ENCODE data around the gene MAP2.
A peak's percentile ranks its signal among the peaks of the same experiment; 100 is the strongest.

Gene MAP2

GRCh38 chr2:209536363-209536762, 112.5 kb downstream of the MAP2 start:
- TF ChIP-seq CTCF (IDR thresholded peaks at IDR 0.05; ENCODE audit: control insufficient read depth, extremely low read depth, insufficient read depth) = no peak
- DNase-seq (ENCODE audit: low read depth) = no peak
- no peak overlapping the region for H3K4me3 ChIP-seq (ENCODE audit: low read depth, low read length)

DNA sequence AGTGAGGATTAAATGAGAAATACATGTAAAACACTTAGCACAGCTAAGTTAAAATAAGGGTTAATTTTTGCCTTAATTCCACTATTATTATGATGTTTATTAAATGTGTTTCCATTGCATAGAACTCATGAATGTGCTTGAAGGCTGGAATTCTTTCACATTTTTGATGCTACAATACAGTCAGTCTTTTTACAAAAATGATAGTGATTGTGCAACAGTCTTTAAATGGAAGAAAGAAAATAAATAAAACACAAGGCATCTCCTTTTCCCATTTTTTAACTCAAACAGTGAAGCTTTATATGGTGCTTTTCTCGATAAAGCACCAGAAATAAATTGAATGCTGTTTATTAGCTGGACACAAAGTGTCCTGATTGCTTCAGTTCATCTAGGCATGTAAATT, 123.9 kb downstream of the MAP2 start:
- no peak overlapping the region for H3K4me3 ChIP-seq (ENCODE audit: low read depth, low read length)
- DNase-seq (ENCODE audit: low read depth) = no peak
- no peak for TF ChIP-seq CTCF (IDR thresholded peaks at IDR 0.05; ENCODE audit: control insufficient read depth, extremely low read depth, insufficient read depth)

DNA sequence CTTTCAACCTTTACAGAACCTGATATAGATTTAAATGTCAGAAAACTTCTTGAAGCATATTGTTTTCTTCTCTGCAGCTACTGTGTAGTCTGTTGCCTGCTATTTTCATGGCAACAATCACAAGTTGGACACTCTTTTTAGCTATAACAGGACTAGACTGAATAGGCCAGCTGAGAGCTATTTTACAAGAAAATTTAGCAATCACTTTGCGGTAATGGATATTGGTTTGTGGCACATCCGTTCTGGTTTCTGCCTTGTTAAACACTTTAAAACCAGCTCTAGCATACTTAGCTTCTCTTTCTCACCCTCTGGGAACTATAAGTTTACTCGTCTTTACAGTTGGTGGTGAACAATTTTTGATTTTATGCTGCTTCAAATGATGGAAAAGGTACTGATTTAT, 125.7 kb downstream of the MAP2 start:
- no peak for TF ChIP-seq CTCF (IDR thresholded peaks at IDR 0.05; ENCODE audit: control insufficient read depth, extremely low read depth, insufficient read depth)
- no peak overlapping the region for H3K4me3 ChIP-seq (ENCODE audit: low read depth, low read length)
- DNase-seq (ENCODE audit: low read depth) = no peak

DNA sequence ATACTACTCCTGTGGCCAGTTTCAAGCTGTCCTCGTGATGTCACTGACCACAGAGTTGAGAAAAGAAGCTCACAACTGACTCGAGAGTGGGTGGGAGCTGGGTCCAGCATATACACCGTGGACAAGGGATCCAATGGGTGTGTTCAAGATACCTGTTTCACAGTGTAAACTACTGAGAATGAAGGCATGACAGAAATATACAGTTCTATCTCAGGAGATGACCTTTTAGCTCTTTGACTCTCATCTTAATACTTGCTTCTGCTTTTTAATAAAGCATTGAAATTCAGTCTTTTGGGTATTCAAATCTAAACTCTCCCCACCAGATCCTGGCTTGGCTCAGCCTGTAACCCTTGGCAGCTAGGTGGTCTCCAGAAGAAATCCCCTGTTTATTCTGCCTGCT, 130.1 kb downstream of the MAP2 start:
- H3K4me3 ChIP-seq (ENCODE audit: low read depth, low read length) = no peak overlapping the region
- TF ChIP-seq CTCF (IDR thresholded peaks at IDR 0.05; ENCODE audit: control insufficient read depth, extremely low read depth, insufficient read depth) = no peak

DNA sequence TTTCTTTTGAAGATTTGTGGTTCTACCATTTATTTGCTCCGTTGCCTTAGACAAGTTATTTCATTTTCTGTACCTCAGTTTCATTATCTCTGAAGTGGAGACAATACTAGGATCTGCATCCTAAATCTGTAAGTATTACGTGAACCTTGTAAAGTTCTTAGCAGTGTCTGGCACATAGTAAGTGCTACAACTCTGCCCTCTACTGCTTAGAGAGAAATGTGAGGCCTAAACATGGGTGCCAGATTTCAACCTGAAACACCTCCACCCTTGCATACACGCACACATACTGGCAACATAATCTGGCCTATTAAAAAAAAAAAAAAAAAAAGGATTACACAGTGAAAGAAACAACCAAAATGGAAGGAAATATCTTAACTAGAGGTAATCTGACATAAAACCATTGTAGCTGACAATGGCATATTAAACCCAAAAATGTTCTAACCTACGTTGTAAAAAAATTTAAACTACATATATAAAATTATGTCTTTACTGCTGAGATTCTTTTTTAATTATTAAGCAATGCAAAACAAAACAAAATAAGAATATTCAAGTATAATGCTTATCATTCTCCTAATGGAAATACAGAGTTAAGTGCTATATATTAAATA, 132.6 kb downstream of the MAP2 start:
- TF ChIP-seq CTCF (IDR thresholded peaks at IDR 0.05; ENCODE audit: control insufficient read depth, extremely low read depth, insufficient read depth) = peak; percentile 71
- DNase-seq (ENCODE audit: low read depth) = peak; percentile 71
- H3K4me3 ChIP-seq (ENCODE audit: low read depth, low read length) = no peak overlapping the region

More for the DNA sequence above, 130.1 kb downstream of the MAP2 start:
- DNase-seq (ENCODE audit: low read depth) = no peak

GRCh38 chr2:209560911-209561310, 137.1 kb downstream of the MAP2 start:
- H3K4me3 ChIP-seq (ENCODE audit: low read depth, low read length) = no peak overlapping the region
- DNase-seq (ENCODE audit: low read depth) = no peak
- TF ChIP-seq CTCF (IDR thresholded peaks at IDR 0.05; ENCODE audit: control insufficient read depth, extremely low read depth, insufficient read depth) = no peak

- no peak for TF ChIP-seq CTCF (IDR thresholded peaks at IDR 0.05; ENCODE audit: control insufficient read depth, extremely low read depth, insufficient read depth)
- H3K4me3 ChIP-seq (ENCODE audit: low read depth, low read length) = no peak overlapping the region
- no peak for DNase-seq (ENCODE audit: low read depth)
These were observed 139.6 kb downstream of the MAP2 start for GRCh38 chr2:209563453-209563852.
